K562 (cell line): Measurements from ENCODE around the gene IGLL1. TPM values are rescaled to one million over a fixed set of nuclear protein-coding genes. Genes with fewer than 3 reads are reported as not detected.

Source experiments
- BDP1 ChIP-seq: IDR thresholded peaks from 3 replicates; pipeline ENCODE4 v1.6.1; 2011; ENCODE audit not compliant: insufficient read length, insufficient read depth
- CAMTA2 ChIP-seq: fragments of 250-450 bp; sonication (Bioruptor Pico); conservative IDR thresholded peaks from 2 replicates; pipeline ENCODE4 v1.5.1; 2022
- CHD2 ChIP-seq: IDR thresholded peaks from 2 replicates; pipeline ENCODE4 v1.6.1; 2011; ENCODE audit warnings: low read depth, low read length
- ETV1 ChIP-seq: fragments of 450-650 bp; conservative IDR thresholded peaks from 2 replicates; pipeline ENCODE4 v1.6.1; 2016; ENCODE audit warnings: missing genetic modification characterization, control low read depth, low read depth, missing compliant biosample characterization
- GABPA ChIP-seq: fragments of 200-800 bp; sonication (Bioruptor generic); conservative IDR thresholded peaks from 2 replicates; pipeline ENCODE4 v1.6.1; 2016; ENCODE audit warnings: low read depth, missing genetic modification characterization, missing compliant biosample characterization
- MBD2 ChIP-seq: sonication (generic); IDR thresholded peaks from 2 replicates; pipeline ENCODE4 v1.6.1; 2016; ENCODE audit warnings: low read depth, borderline replicate concordance
- MTF1 ChIP-seq: fragments of 250-450 bp; sonication (Bioruptor Pico); IDR thresholded peaks from 2 replicates; pipeline ENCODE4 v1.9.0; 2021; ENCODE audit warnings: moderate library complexity, mild to moderate bottlenecking, inconsistent platforms, borderline replicate concordance
- OTX1 ChIP-seq: fragments of 450-650 bp; formaldehyde crosslinking; IDR thresholded peaks from 2 replicates; pipeline ENCODE4 v1.4.0; 2022; ENCODE audit warnings: mild to moderate bottlenecking
- RCOR1 ChIP-seq, 2 experiments: IDR thresholded peaks; 2 replicates each; pipeline ENCODE4 v1.6.1; 2012; ENCODE audit warnings: low read depth in 2 of 2, low read length in 2 of 2, borderline replicate concordance in 1 of 2, improper control_type of control experiment in 1 of 2
- SMARCA4 ChIP-seq: fragments of 450-650 bp; IDR thresholded peaks from 2 replicates; pipeline ENCODE4 v1.6.1; 2016
- SMARCE1 ChIP-seq: fragments of 450-650 bp; IDR thresholded peaks from 2 replicates; pipeline ENCODE4 v1.7.1; 2016; ENCODE audit warnings: mild to moderate bottlenecking
- SOX6 ChIP-seq: fragments of 450-650 bp; IDR thresholded peaks from 2 replicates; pipeline ENCODE4 v1.6.1; 2014; ENCODE audit warnings: mild to moderate bottlenecking
- SPI1 ChIP-seq: IDR thresholded peaks from 2 replicates; pipeline ENCODE4 v1.6.1; 2011; ENCODE audit warnings: low read depth, low read length, control low read depth, borderline replicate concordance
- TAL1 ChIP-seq: fragments of 450-650 bp; IDR thresholded peaks from 2 replicates; pipeline ENCODE4 v1.6.1; 2016; ENCODE audit warnings: mild to moderate bottlenecking
- TCF7 ChIP-seq: sonication (generic); IDR thresholded peaks from 2 replicates; pipeline ENCODE4 v1.6.1; 2016; ENCODE audit warnings: antibody characterized with exemption, borderline replicate concordance
- ZNF143 ChIP-seq: sonication (generic); formaldehyde crosslinking; IDR thresholded peaks from 2 replicates; pipeline ENCODE4 v1.9.0; 2022; ENCODE audit warnings: mild to moderate bottlenecking, missing genetic modification reagents
- ZNF3 ChIP-seq: fragments of 250-450 bp; sonication (Bioruptor Pico); IDR thresholded peaks from 2 replicates; pipeline ENCODE4 v1.5.0; 2021; ENCODE audit warnings: mild to moderate bottlenecking, moderate library complexity
- ZNF717 ChIP-seq: fragments of 250-450 bp; sonication (Bioruptor Pico); IDR thresholded peaks from 2 replicates; pipeline ENCODE4 v1.5.0; 2021
- polyA plus RNA-seq, 8 experiments: library from polyadenylated mRNA; depleted of rRNA in 4 of 8; stranded (reverse) in 5 of 8; unstranded in 3 of 8; fragments of >200 nt; fragmentation: Nextera tagmentation in 2 of 8; fragmentation: Illumina TruSeq in 1 of 8; extraction: Ambion mirVana in 2 of 8; extraction: Trizol in 1 of 8; gene quantifications; 2 replicates each; pipeline versions ENCODE4 v1.2.1 to v1.2.3, GENCODE V29; 2011 to 2014; ENCODE audit warnings: inconsistent platforms in 1 of 8, missing spikeins in 1 of 8
- total RNA-seq, 7 experiments: library from RNA; depleted of rRNA in 6 of 7; stranded (reverse); fragments of >200 nt in 6 of 7; fragmentation: Illumina TruSeq in 2 of 7; extraction: Trizol in 2 of 7; gene quantifications; 2 replicates each; pipeline versions ENCODE4 v1.2.1 to v1.2.3, GENCODE V29; 2011 to 2021; ENCODE audit warnings: low replicate concordance in 1 of 7
- TF ChIP-seq, protein P1 (sequence below): fragments of 450-650 bp; IDR thresholded peaks from 2 replicates; pipeline ENCODE4 v1.6.1; 2016
- TF ChIP-seq, protein P2 (sequence below): fragments of 250-450 bp; sonication (Bioruptor Pico); IDR thresholded peaks from 2 replicates; pipeline ENCODE4 v1.5.0; 2021
- TF ChIP-seq, protein P3 (sequence below): fragments of 250-450 bp; sonication (Bioruptor Pico); IDR thresholded peaks from 2 replicates; pipeline ENCODE4 v1.5.0; 2021
- TF ChIP-seq, protein P4 (sequence below), 2 experiments: fragments of 450-650 bp in 1 of 2; IDR thresholded peaks; 2 replicates each; pipeline ENCODE4 v1.6.1; 2011 to 2017; ENCODE audit warnings: low read depth in 2 of 2, antibody characterized with exemption in 1 of 2, borderline replicate concordance in 1 of 2, low read length in 1 of 2, mild to moderate bottlenecking in 1 of 2, mixed read lengths in 1 of 2; ENCODE audit not compliant: control insufficient read depth in 1 of 2
- TF ChIP-seq, protein P5 (sequence below): fragments of 450-650 bp; IDR thresholded peaks from 2 replicates; pipeline ENCODE4 v1.6.1; 2017; ENCODE audit warnings: antibody characterized with exemption

IGLL1 gene
- total and polyA plus RNA-seq, 9 of the 15 experiments (the other 6 are each of a cell fraction or from before 2014, with no cell fraction given) = 0.10 to 0.32 (median 0.20) TPM; not detected in 6

DNA sequence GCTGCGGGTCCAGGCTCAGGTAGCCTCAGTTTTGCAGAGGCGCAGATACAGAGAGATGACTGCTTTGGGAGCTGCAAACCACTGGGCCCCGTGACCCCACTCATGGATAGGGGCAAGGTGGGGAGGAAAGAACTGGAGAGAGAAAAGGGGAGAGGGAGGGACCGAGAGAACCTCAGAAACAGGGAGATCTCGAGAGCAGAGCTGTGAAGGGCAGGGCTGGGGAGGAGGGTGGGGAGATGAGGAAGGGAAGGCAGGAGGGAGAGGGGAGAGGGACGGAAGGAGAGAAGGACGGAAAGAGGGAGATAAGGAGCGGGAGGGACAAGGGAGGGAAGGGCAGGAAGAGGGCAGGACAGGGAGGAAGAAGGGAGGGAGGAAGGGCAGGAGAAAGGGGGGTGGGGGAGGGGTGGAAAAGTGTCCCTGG, 46.3 kb downstream of the IGLL1 start (continued):
- TF ChIP-seq, protein P1, sequence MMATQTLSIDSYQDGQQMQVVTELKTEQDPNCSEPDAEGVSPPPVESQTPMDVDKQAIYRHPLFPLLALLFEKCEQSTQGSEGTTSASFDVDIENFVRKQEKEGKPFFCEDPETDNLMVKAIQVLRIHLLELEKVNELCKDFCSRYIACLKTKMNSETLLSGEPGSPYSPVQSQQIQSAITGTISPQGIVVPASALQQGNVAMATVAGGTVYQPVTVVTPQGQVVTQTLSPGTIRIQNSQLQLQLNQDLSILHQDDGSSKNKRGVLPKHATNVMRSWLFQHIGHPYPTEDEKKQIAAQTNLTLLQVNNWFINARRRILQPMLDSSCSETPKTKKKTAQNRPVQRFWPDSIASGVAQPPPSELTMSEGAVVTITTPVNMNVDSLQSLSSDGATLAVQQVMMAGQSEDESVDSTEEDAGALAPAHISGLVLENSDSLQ = peak; percentile 42
- TF ChIP-seq TCF7 = no peak
- TF ChIP-seq, protein P2, sequence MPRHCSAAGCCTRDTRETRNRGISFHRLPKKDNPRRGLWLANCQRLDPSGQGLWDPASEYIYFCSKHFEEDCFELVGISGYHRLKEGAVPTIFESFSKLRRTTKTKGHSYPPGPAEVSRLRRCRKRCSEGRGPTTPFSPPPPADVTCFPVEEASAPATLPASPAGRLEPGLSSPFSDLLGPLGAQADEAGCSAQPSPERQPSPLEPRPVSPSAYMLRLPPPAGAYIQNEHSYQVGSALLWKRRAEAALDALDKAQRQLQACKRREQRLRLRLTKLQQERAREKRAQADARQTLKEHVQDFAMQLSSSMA (CRISPR knock-in tag) = no peak
- 0 out of 2 replicates have a peak, but pooled peaks have one; percentile 31 for TF ChIP-seq SMARCA4
- 0 out of 4 replicates have a peak, but pooled peaks of 1 of the 2 experiments have one; percentile 44 for TF ChIP-seq RCOR1 (IDR thresholded peaks at IDR 0.05; ENCODE audit: borderline replicate concordance in 1 of 2, low read depth in 2 of 2, low read length in 2 of 2)
- no peak for TF ChIP-seq ZNF143 (CRISPR knock-in tag)
- 0 out of 2 replicates have a peak, but pooled peaks have one; percentile 46 for TF ChIP-seq OTX1
- 0 out of 2 replicates have a peak, but pooled peaks have one; percentile 27 for TF ChIP-seq SMARCE1
- no peak for TF ChIP-seq TAL1
- no peak for TF ChIP-seq MTF1 (CRISPR knock-in tag)
- TF ChIP-seq BDP1 = no peak
- peak; percentile 17; the same call in 1 of the 2 replicates for TF ChIP-seq SPI1
- peak; percentile 51 for TF ChIP-seq GABPA (tag)
- TF ChIP-seq CAMTA2 (CRISPR knock-in tag) = no peak
- TF ChIP-seq, protein P3, sequence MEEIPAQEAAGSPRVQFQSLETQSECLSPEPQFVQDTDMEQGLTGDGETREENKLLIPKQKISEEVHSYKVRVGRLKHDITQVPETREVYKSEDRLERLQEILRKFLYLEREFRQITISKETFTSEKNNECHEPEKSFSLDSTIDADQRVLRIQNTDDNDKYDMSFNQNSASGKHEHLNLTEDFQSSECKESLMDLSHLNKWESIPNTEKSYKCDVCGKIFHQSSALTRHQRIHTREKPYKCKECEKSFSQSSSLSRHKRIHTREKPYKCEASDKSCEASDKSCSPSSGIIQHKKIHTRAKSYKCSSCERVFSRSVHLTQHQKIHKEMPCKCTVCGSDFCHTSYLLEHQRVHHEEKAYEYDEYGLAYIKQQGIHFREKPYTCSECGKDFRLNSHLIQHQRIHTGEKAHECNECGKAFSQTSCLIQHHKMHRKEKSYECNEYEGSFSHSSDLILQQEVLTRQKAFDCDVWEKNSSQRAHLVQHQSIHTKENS (CRISPR knock-in tag) = no peak
- TF ChIP-seq ETV1 = peak; percentile 91
- TF ChIP-seq MBD2 = no peak
- TF ChIP-seq CHD2 = no peak
- TF ChIP-seq, protein P4, sequence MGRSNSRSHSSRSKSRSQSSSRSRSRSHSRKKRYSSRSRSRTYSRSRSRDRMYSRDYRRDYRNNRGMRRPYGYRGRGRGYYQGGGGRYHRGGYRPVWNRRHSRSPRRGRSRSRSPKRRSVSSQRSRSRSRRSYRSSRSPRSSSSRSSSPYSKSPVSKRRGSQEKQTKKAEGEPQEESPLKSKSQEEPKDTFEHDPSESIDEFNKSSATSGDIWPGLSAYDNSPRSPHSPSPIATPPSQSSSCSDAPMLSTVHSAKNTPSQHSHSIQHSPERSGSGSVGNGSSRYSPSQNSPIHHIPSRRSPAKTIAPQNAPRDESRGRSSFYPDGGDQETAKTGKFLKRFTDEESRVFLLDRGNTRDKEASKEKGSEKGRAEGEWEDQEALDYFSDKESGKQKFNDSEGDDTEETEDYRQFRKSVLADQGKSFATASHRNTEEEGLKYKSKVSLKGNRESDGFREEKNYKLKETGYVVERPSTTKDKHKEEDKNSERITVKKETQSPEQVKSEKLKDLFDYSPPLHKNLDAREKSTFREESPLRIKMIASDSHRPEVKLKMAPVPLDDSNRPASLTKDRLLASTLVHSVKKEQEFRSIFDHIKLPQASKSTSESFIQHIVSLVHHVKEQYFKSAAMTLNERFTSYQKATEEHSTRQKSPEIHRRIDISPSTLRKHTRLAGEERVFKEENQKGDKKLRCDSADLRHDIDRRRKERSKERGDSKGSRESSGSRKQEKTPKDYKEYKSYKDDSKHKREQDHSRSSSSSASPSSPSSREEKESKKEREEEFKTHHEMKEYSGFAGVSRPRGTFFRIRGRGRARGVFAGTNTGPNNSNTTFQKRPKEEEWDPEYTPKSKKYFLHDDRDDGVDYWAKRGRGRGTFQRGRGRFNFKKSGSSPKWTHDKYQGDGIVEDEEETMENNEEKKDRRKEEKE (IDR thresholded peaks at IDR 0.05; ENCODE audit: borderline replicate concordance in 1 of 2, control insufficient read depth in 1 of 2, low read depth in 2 of 2, low read length in 1 of 2) = no peak
- peak; percentile 14; the same call in 1 of the 2 replicates for TF ChIP-seq SOX6
- TF ChIP-seq ZNF3 = no peak
- TF ChIP-seq ZNF717 (CRISPR knock-in tag) = no peak
- TF ChIP-seq, protein P5, sequence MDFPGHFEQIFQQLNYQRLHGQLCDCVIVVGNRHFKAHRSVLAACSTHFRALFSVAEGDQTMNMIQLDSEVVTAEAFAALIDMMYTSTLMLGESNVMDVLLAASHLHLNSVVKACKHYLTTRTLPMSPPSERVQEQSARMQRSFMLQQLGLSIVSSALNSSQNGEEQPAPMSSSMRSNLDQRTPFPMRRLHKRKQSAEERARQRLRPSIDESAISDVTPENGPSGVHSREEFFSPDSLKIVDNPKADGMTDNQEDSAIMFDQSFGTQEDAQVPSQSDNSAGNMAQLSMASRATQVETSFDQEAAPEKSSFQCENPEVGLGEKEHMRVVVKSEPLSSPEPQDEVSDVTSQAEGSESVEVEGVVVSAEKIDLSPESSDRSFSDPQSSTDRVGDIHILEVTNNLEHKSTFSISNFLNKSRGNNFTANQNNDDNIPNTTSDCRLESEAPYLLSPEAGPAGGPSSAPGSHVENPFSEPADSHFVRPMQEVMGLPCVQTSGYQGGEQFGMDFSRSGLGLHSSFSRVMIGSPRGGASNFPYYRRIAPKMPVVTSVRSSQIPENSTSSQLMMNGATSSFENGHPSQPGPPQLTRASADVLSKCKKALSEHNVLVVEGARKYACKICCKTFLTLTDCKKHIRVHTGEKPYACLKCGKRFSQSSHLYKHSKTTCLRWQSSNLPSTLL = no peak
